Skin of body (tissue), 2 donors: ENCODE measurements around the gene IPO4. TPM values are rescaled to one million over a fixed set of nuclear protein-coding genes. Genes with fewer than 3 reads are reported as not detected.

Experiments used
- DNase-seq: peaks from one replicate; lab custom pipeline; 2025; lab: John Stamatoyannopoulos, UW
- total RNA-seq: library from RNA; depleted of rRNA; stranded (reverse); fragments of >200 nt; gene quantifications from one replicate; pipeline ENCODE4 v1.2.3, GENCODE V29; 2014

The IPO4 gene
- total RNA-seq, 1 donor from 2014 or later = 22.8 TPM

DNA sequence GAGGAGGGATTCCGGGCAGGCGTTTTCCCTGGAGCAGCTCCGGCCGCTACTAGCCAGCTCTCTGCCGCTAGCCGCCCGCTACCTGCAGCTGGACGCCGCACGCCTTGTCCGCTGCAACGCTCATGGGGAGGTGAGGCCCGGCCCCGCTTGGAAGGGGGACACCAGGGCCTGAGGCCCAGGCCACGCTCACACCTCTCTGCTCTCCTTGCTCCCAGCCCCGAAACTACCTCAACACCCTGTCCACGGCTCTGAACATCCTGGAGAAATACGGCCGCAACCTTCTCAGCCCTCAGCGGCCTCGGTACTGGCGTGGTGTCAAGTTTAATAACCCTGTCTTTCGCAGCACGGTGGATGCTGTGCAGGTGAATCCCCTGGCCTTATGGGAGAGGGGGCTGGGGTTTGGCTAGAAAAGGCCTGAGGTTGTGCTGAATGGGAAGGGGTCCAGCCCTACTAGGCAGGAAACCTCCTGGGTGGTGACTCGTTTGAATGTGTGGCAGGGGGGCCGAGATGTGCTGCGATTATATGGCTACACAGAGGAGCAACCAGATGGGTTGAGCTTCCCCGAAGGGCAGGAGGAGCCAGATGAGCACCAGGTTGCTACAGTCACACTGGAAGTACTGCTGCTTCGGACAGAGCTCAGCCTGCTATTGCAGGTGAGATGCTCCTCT is 40.7 kb downstream of the IPO4 start:
- DNase-seq = no peak

DNA sequence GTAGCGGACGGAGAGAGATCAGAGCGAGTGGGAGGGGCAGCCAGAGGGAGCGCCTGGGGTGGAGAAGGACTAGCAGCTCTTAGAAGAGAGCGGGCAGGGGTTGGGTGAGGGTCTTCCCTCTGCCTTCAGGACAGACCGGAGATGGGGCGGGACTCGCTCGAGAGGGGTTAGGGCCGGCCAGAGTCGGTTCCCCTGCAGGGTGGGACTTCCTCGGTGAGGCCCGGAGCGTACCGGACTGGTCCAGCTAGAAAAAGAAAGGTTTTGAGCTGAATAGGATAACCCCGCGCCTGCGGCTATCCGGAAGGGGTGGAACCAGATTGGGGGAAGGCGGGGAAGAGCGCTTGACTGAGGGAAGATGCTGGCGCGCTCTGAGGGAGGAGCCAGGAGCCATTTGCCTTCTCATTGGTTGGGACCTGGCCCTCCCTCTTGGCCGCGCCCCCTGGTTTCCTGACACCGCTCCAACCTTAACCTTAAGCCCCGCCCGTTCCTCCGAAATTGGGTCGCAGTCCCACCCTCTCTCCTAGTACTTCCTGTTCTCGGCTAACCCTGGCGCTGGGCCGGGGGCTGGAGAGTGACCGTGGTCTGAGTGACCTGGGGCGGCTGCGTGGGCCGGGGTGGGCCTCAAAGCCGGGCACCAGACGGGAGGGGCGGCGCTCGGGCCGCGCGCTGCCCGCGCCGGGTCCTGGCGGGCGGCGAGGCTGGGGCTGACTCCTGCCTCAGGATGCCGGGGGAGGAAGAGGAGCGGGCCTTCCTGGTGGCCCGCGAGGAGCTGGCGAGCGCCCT is 41.4 kb downstream of the IPO4 start, which contains the start of gene RNF31:
Gene RNF31 (plus strand): TSS at position 521 of the 783 bp plus-strand sequence. CDS start 201 bp downstream, at position 722.
- DNase-seq = peak; percentile 98

DNA sequence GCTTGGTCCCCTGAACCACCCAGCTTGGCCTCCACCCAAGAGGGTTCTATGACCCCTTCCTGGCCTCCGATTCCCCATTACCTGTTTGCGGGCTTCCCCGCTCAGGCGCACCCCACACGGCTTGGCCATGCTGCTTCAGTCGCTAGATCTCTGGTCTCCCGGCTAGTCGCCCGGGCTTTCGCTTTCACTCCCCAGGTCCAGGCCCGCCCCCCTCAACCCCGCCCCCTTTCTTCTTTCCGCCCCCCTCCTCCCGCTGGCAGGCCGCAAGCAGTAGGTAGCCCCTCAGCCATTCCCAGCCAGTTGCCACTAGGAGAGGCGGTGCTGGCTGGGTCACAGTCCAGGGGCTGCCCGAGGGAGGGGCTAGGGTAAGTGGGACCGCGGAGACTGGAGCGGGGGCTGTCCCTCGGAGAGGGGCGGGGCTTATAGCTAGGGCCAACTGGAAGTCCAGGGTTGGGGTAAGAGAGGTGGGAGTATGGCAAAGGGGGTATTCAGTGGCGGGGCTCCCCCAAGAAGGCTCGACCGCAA is 42.1 kb downstream of the IPO4 start, which contains the start of gene PSME2:
Gene PSME2 (minus strand): TSS at position 158 of the 525 bp plus-strand sequence. CDS start 29 bp downstream, at position 129.
- peak; percentile 90 for DNase-seq

DNA sequence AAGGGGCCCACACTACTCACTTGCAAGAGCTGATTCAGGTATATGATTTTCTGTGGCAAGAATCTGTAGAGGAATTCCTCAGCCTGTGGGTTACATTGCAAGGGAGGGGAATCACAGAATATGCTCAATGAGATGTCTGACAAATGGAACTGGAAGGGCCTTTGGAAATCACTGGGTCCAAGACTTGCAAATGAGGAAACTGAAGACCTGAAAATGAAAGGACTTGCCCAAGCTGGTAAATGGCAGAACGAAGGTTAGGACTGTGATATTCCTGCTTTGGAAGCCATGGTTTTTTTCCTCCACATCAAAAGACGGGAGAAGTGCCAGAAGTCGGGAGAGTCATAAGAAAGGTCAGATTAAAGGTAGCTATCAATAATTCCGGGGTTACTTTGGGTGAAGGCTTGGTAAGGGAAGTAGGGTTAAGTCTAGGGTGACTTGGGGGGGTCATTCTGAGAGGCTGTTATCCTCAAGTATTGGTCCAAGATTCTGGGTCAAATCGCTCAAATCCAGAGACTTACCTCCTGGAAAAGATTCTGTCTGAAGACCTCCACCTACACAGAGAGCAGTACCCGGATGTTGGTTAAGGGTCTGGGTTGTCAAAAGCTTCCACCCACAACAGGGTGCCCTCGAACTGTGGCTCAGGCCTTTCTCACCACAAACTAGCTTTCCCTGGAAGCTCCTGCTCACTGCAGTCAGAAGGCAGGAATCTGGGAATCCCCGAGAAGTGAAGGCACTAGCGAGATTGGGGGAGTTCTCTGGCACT is 42.7 kb downstream of the IPO4 start:
- DNase-seq = no peak

DNA sequence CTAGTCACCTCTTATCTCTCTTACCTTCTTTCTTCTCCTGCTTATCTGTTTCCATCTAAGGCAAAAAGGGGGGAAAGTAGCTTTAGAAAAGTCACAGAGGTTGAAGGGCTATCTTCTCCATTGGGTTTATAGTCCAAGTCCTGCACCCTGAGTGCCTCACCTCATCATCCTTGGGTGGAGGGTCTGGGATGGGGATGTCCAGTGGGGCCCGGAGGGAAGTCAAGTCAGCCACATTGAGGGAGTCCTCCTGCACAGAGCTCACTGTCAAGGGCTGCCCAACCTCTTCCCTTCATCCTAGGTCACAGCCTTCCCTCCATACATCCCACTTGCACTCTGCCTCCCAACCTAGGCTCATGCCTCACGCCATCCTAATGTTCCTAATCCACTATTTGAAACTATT is 43.4 kb downstream of the IPO4 start:
- DNase-seq = no peak

DNA sequence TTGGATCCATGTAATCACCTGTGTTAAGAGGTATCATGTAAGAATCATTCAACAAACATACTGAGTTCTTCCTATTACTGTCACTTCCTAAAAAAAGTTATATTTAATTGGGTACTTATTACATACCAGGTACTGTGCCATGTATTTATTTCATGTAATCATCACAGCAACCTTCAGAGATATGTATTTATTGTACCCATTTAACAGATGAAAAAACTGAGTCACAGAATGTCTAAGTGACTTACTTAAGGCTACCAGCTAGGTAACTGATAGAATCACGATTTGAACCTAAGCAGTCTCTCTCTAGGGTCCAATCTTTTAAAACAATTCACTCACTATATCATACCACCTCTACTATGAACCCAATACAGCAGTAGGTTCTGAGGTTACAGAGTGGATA is 44.2 kb downstream of the IPO4 start:
- DNase-seq = no peak

DNA sequence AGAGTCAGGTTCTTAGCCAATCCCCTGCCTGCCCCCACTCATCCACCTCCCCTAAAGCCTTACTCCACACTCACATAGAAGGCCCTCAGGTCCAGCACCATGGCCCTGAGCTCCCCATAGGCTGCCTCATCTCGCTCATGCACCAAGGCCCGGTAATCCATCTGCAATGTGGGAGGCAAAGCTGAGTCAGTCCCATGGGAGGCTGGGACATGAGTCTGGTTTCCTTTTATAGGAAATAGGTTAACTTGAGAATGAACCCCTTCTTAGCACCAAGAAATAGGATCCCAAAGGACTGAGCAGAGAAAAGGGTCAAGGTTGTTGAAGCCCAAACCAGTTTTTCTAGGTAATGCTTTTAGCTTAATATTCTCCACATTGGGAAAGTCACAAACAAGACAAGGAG is 45.1 kb downstream of the IPO4 start:
- DNase-seq = no peak

DNA sequence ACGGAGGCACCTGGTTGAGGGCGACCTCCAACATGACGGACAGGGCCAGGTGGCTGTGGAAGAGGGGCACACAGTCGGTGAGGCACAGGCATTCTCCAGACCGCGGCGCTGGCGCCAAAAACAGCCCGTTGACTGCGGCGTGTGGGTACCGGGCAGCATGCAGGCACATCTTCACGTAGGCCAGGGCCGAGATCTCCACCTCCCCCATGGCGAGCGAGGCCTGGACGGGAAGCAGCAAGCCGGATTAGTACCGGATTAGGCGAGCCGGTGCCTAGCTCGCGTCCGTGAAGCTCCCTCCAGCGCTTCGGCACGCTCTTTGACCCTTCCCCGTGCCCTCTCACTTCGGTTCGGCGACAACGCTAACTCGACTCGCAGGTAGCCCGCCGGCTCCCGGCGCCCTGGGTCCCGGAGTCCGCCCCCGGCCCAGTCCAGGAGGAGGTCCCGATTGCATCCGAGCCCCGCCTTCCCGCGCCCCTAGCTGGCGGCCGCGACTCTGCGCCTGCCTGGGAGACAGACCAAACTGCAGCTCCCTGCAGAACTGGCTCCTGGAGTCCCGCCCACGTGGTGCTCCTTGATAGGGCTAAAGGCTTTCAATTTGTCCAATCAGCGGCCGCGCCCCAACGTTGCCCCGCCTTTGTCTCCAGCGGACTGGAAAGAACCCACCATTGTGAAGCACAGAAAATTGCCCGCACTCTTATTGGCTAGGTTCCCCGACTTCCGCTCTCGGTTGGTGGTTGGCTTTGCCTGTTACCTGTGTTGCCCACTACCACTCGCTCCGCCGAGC is 47.3 kb downstream of the IPO4 start, which contains the start of gene EMC9:
Gene EMC9 (minus strand): TSS at position 495 of the 784 bp plus-strand sequence. CDS start 287 bp downstream, at position 208.
- peak; percentile 99 for DNase-seq

DNA sequence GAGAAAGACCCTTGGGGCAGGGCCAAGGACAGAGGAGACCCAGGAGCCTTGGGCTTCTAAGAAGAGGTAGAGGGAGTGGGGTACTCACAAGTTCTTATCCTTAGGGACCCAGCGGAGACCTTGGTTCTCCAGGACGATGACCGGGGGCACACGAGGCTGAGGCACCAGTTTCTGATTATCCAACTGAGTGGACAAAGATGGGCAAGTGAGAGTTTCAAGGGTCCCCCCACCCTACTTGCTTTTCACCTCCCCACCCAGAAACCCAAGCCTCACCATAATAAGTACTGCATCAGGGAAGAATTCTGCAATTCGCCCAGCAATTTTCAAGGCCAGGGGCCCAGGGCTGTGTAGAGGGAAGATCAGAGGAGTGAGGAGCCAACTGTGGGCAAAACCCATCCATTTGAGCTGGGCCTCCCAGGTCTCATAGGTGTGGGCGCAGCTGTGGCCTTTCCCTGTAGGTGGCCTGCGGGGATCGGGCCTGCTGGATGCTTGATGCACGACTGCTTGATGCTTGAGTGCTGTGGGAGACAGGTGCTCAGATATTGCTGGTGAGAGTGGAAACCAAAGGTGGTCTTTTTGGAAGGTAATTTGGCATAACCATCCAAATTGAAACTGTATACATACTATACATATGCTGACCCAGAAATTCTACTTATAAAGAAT is 49.2 kb downstream of the IPO4 start:
- no peak for DNase-seq

DNA sequence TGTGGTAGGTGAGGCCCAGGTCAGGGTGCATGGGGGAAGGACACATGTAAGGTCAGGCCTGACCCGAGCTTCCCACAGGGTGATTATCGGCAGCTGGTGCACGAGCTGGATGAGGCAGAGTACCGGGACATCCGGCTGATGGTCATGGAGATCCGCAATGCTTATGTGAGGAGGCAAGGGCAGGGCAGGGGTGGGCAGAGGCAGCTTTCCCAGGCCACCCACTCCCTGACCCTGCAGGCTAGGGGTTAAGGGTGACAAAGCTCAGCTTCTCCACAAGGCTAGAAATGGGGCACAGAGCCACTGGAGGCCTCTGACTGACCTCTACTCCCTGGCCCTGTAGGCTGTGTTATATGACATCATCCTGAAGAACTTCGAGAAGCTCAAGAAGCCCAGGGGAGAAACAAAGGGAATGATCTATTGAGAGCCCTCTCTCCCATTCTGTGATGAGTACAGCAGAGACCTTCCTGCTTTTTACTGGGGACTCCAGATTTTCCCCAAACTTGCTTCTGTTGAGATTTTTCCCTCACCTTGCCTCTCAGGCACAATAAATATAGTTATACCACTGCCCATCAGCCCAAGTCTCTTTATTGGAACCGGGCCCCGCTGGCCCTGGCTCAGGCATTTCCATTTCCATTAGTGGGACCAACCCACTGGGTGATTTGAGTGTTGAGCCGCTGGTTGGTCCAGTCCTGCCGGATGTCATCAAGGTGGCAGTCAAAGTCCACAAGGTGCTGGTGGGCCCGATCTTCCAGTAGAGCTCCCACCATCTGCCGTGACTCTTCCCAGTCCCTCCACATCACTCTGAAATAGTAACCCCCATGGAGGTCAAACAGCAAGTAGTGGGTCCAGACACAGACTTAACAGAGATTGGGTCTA is 50.0 kb downstream of the IPO4 start:
- DNase-seq = no peak

DNA sequence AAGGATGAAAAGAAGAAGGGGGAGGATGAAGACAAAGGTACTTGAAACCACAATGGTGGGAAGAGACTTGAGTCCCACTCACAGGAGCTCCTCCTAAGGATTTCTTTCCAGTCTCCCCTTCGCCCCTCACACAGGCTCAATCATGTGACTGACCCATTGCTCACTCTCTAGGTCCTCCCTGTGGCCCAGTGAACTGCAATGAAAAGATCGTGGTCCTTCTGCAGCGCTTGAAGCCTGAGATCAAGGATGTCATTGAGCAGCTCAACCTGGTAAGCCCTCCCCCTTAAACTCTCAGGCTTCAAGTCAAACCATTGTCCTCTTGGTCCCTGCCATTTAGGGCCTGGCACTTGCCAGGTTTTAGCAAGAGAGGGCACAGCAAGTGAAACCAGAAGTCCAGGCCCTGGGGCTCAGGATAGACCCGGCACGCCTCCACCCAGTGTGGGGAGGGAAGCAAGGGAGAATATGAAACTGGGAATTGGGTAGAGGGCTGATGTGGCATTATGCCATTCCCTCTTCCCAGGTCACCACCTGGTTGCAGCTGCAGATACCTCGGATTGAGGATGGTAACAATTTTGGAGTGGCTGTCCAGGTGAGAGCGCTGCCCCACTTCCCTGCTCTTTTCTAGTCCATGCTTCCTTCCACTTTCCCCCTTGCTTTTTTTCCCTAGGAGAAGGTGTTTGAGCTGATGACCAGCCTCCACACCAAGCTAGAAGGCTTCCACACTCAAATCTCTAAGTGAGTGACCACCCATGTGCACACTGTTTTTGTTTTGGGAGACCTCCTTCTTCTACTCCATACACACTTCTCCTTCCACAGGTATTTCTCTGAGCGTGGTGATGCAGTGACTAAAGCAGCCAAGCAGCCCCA is 50.9 kb downstream of the IPO4 start:
- DNase-seq = no peak

DNA sequence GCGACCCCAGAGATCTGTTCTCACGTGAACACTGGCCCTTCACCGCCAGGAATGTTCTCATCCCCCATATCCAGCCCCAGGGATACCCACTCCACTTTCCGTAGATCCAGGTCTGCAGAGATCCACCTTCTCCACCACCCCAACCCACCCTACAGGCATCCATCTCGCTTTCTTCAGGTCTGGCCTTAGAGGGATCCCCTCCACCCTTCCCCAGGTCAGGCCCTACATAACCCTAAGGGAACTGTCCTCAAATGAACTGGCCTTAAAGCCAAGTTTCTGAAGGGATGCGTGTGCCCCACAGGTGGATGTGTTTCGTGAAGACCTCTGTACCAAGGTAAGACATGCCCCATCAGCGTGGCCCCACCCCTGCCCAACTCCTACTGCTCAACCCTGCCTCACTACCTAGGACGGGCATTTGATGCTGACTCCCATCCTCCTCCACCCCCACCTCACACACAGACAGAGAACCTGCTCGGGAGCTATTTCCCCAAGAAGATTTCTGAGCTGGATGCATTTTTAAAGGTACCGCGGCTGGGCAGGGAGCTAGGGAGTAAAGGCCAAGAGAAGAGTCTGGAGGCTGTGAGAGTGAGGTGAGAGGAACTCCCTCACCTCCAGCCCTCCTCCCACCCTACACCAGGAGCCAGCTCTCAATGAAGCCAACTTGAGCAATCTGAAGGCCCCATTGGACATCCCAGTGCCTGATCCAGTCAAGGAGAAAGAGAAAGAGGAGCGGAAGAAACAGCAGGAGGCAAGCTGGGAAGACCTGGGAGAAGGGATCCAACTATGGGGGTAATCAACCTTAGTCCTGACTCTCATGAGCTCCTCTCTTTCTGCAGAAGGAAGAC is 51.7 kb downstream of the IPO4 start:
- no peak for DNase-seq

DNA sequence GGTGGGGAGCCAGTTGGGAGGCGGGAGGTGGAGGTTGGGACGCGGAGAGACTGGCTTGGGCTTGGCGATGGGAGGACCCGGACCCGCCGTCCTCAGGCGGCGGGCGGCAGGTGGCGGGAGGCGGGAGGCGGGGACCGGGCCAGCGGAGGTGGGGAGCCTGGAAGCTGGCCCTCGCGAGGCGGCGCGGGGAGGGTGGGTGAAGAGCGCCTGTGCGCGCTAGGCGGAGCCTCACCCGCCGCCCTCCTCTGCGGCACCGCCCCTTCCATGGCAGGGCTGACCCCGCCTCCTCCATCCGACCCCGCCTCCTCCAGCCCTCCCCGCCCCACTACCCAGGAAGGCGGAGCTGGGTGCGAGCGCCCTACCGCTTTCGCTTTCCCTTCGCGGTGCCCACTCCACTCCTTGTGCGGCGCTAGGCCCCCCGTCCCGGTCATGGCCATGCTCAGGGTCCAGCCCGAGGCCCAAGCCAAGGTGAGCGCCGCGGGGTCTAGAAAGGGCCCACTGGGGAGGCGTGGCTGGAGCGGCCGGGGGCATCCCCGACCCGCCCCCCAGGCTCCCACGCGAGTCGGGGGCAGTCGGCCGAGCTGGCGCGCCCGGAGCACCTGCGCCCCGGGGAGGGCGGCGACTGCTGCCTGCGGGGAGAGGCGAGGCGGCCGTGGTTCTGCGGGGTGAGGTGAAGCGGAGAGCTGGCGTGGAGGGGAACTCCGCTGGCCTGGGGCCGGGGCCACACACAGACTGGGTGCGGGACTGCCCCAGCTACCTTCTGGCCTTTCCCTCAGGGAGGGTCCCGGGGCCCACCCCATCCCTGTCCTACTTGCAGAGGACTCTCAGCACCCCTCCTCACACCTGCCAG is 52.6 kb downstream of the IPO4 start, which contains the start of gene PSME1:
Gene PSME1 (plus strand): TSS at position 361 of the 850 bp plus-strand sequence. CDS start 69 bp downstream, at position 430.
- DNase-seq = peak; percentile 80

DNA sequence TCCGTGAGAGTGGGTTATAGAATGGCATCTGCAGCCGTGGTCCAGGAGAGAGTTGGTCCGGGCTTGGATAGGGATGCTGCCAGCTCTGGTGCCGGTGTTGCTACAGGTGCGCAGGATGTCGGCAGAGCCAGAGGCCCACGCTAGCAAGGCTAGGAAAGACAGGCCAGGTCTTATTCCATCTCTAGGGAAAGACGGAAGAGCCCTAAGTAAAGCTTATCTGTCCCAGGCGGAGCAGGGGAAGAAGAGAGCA is 53.1 kb downstream of the IPO4 start:
- DNase-seq = no peak

DNA sequence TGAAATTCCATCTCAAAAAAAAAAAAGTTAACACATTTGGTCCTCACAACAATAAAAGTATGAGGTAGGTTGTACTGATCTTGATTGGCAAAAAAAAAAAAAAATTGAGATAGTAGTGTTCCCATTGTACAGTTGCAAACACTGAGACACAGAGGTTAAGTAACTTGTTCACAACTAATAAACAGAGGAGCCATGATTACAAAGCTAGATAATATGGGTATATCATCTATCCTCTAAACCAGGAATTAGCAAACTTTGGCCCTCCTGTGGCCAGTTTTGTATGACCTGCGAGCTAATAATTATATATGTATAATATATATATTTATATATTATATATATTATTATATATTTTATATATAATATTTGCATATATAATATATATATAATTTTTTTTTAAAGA is 54.9 kb downstream of the IPO4 start:
- no peak for DNase-seq

DNA sequence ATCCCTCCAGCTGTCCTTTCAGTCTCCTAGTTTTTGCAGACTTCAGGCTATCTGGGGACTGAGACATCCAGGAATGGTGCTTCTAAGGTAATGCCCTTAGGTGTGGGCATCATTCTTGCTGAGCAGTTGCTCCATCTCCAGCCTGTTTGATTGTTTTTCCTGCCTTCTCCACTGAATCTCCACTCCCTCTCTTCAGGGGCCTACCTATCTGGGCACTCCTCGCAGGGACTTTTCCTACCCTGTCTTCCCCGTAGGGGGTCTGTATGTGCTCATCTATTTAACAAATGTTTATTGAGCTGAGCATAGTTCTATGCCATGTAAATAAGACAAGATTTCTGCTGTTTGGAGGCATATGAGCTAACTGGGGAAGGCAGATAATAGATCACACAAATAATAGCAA is 55.6 kb downstream of the IPO4 start:
- no peak for DNase-seq
